Immature natural killer cell (primary cell): ENCODE results near the gene CRTC1. TPM values are rescaled to one million over a fixed set of nuclear protein-coding genes. Genes with fewer than 3 reads are reported as not detected.
A peak's percentile ranks its signal among the peaks of the same experiment; 100 is the strongest.
"Not testable (repeated sequence)": the region's sequence is repeated elsewhere in the genome, so short reads cannot be mapped to it uniquely, and the experiment has no call there.

Source experiments
- DNase-seq, 3 donors: peaks; one replicate each; pipeline ENCODE4 v3.0.0; 2022; ENCODE audit warnings: mixed read lengths in 1 of 3
- H3K27ac Mint-ChIP-seq, 6 donors: one replicate each; pipeline ENCODE4 v1.8.0; 2020; ENCODE audit warnings: mixed read lengths in 6 of 6, mild to moderate bottlenecking in 5 of 6, inconsistent platforms in 4 of 6, moderate library complexity in 3 of 6
- H3K27me3 Mint-ChIP-seq, 3 donors: one replicate each; pipeline ENCODE4 v1.8.0; 2020 to 2021; ENCODE audit warnings: low read depth in 3 of 3, mild to moderate bottlenecking in 3 of 3, mixed read lengths in 3 of 3, moderate library complexity in 3 of 3, inconsistent platforms in 1 of 3
- H3K36me3 Mint-ChIP-seq, 3 donors: one replicate each; pipeline ENCODE4 v1.8.0; 2020; ENCODE audit warnings: mixed read lengths in 3 of 3, inconsistent platforms in 2 of 3, mild to moderate bottlenecking in 2 of 3
- H3K4me1 Mint-ChIP-seq, 2 donors: one replicate each; pipeline ENCODE4 v1.8.0; 2020; ENCODE audit warnings: inconsistent platforms in 2 of 2, mild to moderate bottlenecking in 2 of 2, mixed read lengths in 2 of 2, moderate library complexity in 1 of 2
- H3K4me3 Mint-ChIP-seq, 5 donors: one replicate each; pipeline ENCODE4 v1.8.0; 2020; ENCODE audit warnings: mild to moderate bottlenecking in 5 of 5, mixed read lengths in 5 of 5, inconsistent platforms in 3 of 5, moderate library complexity in 3 of 5
- H3K9me3 Mint-ChIP-seq, 6 donors: one replicate each; pipeline ENCODE4 v1.8.0; 2020; ENCODE audit warnings: mild to moderate bottlenecking in 6 of 6, mixed read lengths in 6 of 6, inconsistent platforms in 4 of 6, moderate library complexity in 3 of 6
- polyA plus RNA-seq, 3 donors: library from polyadenylated mRNA; unstranded; fragments of 300-500 nt; fragmentation: Illumina TruSeq; gene quantifications; one replicate each; pipeline ENCODE4 v1.2.3, GENCODE V29; 2021

Gene CRTC1
- polyA plus RNA-seq, 3 donors from 2014 or later, result 0.50 to 1.1 (median 0.85) TPM

DNA sequence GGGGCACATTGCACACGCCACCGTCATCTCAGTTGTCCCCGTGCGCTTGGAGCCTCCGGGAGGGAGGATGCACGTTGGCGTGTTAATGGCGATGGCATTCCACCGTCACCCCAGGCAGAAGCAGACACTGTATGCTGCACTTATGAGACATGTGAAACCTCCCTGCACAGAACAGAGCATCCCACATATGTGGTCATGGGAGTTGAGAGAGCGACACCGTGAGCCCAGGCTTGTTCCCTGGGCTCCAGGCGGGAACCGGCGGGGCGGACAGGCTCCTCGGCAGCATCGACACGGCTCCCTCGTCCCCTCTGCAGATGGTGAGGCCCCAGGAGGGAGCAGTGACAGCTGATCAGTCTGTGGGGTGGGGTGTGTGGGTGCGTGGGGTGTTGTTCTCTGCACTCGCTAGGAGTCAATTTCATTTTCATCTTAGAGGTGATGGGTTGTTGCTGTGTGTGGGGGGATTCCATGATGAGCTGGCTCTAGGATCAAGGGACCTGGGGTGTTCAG, 40.4 kb downstream of the CRTC1 start:
- DNase-seq, result no peak
- peaks cover 9% of the 10 kb centered on the region in 2 donors for H3K4me1 Mint-ChIP-seq
- peak overlapping the region in 2 of 6 donors; percentile 46 to 65 for H3K27ac Mint-ChIP-seq
- no peaks in the 10 kb centered on the region for H3K36me3 Mint-ChIP-seq
- H3K27me3 Mint-ChIP-seq, result peaks cover 0 to 3% (median 2%) of the 10 kb centered on the region in 3 donors
- H3K9me3 Mint-ChIP-seq, result no peaks in the 10 kb centered on the region
- no peak overlapping the region for H3K4me3 Mint-ChIP-seq

DNA sequence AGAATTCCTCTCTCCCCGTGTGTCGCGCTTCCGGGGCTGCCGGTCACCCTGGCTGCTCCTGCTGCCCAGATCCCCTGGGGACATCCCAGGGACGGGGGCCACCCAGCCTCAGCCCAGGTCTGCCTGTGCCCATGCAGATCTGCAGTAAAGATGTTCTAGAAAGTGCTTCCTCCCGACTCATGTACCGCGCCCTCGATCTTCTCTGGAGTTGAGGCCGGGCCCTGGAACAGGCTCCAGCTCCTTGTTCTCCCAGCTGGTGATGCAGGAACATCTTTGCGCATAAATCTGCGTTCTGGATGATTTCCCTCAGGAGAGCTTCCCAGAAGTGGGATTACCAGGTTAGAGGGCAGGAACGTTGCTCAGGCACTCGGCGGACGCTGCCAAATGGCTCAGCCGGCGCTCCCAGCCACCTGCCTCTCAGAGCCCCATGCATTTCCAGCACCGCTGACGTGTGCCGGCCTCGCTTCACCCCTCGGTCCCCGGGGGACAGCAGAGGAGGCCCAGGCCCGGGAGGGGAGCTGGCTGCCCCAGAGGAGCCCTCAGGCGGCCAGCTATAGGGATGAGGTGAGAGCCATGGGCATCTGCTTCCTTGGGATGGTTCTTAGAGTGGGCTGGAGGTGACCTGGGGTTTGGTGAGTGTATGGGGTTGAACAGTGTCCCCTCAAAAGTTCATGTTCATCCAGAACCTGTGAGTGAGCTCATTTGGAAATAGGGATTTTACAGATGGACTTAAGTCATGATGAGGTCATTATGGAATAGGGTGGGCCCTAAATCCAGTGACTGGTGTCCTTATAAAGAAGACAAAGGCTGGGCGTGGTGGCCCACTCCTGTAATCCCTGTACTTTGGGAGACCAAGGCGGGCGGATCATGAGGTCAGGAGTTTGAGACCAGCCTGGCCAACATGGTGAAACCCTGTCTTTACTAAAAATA, 42.6 kb downstream of the CRTC1 start:
- Mint-ChIP-seq H3K27me3 (peaks cover 0 to 3% (median 2%) of the 10 kb centered on the region in 3 donors), H3K36me3 (no peaks in the 10 kb centered on the region), H3K4me1 (peaks cover 5 to 10% of the 10 kb centered on the region in 2 donors), H3K9me3 (no peaks in the 10 kb centered on the region), H3K4me3 (no peak overlapping the region), H3K27ac (peak overlapping the region in 1 of 6 donors; percentile 46)
- DNase-seq, result no peak

DNA sequence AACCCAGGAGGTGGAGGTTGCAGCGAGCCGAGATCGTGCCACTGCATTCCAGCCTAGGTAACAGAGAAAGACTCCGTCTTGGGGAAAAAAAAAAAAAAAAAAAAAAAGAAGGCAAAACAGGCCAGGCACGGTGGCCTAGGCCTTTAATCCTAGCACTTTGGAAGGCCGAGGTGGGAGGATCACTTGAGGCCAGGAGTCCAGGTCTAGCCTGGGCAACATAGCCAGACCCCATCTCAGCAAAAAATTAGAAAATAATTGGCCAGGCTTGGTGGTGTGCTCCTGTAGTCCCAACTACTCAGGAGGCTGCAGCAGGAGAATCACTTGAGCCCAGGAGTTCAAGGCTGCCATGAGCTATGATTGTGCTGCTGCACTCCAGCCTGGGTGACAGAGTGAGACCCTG, 43.4 kb downstream of the CRTC1 start:
- Mint-ChIP-seq H3K4me3 (no peak overlapping the region), H3K36me3 (no peaks in the 10 kb centered on the region), H3K9me3 (no peaks in the 10 kb centered on the region), H3K27me3 (peaks cover 0 to 3% (median 2%) of the 10 kb centered on the region in 3 donors), H3K27ac (no peak overlapping the region), H3K4me1 (peaks cover 8 to 14% of the 10 kb centered on the region in 2 donors)
- DNase-seq, result no peak

DNA sequence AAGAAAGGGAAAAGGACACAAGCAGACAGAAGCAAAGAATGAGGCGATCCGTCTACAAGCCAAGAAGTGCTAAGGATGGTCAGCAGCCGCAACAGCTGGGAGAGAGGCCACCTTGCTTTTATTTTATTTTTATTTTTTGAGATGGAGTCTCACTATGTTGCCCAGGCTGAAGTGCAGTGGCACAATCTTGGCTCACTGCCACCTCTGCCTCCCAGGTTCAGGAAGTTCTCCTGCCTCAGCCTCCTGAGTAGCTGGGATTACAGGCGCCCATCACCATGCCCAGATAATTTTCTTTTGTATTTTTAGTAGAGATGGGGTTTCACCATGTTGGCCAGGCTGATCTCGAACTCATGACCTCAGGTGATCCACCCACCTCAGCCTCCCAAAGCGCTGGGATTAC, 44.1 kb downstream of the CRTC1 start:
- H3K27me3 Mint-ChIP-seq, DNase-seq, H3K4me3 Mint-ChIP-seq, H3K27ac Mint-ChIP-seq, H3K9me3 Mint-ChIP-seq, H3K36me3 Mint-ChIP-seq: not testable (repeated sequence)
- peaks cover 10 to 14% of the 10 kb centered on the region in 2 donors for H3K4me1 Mint-ChIP-seq

DNA sequence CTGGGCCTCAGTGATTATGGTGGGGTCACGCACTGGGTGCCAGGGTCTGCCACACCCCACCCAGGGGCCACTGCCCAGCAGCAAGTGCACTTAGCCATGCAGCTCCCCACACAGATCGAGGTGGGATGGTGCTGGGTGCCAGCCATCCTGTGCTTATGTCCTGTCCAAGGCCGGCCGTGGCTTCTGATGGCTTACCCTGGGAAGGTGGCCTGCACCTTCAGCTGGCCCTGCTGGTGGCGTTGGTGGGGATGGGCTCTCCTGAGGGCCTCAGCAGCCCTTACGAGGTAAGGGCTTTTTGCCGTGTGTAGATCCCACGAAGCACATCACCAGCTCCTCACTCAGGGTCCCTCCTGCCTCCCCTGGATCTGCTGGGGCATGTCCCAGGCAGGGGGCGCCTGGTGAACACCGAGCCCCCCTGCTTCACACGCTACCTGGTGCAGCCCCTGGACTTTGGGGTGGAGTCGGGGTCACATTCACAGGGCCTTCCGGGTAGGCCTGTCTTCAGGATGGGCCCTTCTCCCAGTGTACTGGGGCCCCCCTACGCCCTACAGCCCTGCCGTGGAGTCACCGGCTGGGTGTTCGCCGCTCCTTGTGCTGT, 46.6 kb downstream of the CRTC1 start:
- no peaks in the 10 kb centered on the region for H3K36me3 Mint-ChIP-seq
- no peaks in the 10 kb centered on the region for H3K9me3 Mint-ChIP-seq
- H3K4me1 Mint-ChIP-seq, result peaks cover 5 to 7% of the 10 kb centered on the region in 2 donors
- H3K4me3 Mint-ChIP-seq, result no peak overlapping the region
- peaks cover 0 to 3% (median 3%) of the 10 kb centered on the region in 3 donors for H3K27me3 Mint-ChIP-seq
- no peak overlapping the region for H3K27ac Mint-ChIP-seq
- no peak for DNase-seq

DNA sequence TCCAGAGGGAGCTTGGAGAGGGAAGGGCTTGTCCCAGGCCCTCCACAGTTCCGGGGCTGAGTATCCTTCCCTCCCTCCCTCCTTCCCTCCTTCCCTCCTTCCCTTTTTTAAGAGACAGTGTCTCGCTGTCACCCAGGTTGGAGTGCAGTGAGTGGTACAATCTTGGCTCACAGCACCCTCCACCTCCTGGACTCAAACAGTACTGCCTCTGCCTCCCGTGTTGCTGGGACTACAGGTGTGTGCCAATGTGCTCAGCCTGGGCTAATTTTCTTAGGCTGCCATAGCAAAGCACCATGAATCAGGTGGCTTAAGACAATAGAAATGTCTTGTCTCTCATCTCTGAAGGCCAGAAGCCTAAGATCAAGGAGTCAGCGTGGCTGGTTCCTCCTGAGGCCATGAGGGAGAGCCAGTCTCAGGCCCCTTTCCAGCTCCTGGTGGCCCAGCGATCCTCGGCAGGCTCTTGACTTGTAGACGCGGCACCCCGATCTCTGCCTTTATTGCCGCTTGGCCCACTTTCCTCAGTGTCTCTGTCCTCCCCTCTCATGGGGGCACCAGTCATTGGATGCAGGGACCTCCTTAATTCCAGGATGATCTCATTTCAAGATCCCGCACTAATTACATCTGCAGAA, 47.5 kb downstream of the CRTC1 start:
- Mint-ChIP-seq H3K36me3 (no peaks in the 10 kb centered on the region), H3K9me3 (no peaks in the 10 kb centered on the region), H3K4me1 (peaks cover 5 to 7% of the 10 kb centered on the region in 2 donors), H3K27me3 (peaks cover 0 to 3% (median 1%) of the 10 kb centered on the region in 3 donors), H3K4me3 (no peak overlapping the region), H3K27ac (peak overlapping the region in 1 of 6 donors; percentile 34)
- DNase-seq, result no peak

DNA sequence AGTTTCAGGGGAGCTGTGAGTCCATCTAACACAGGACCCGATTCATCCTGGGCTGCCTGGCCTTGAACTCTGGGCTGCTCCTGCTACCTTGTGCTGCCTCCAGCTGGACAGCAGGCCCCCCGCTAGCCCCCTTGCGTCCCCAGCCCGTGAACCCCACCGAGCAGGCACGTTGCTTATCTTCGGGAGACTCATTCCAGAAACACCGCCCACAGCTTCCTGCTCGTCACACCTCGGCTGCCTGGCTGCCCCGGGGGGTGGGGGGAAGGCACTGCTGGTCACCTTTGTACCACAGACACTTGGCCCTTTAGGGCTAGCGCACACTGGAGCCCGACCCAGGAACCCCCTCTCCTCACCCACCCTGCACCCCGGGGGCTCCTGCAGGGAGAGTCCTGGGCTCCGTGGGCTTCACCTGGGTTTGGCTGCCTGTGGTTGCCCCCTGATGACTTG, 48.1 kb downstream of the CRTC1 start:
- Mint-ChIP-seq H3K4me1 (peaks cover 5 to 7% of the 10 kb centered on the region in 2 donors), H3K36me3 (no peaks in the 10 kb centered on the region), H3K27ac (no peak overlapping the region)

DNA sequence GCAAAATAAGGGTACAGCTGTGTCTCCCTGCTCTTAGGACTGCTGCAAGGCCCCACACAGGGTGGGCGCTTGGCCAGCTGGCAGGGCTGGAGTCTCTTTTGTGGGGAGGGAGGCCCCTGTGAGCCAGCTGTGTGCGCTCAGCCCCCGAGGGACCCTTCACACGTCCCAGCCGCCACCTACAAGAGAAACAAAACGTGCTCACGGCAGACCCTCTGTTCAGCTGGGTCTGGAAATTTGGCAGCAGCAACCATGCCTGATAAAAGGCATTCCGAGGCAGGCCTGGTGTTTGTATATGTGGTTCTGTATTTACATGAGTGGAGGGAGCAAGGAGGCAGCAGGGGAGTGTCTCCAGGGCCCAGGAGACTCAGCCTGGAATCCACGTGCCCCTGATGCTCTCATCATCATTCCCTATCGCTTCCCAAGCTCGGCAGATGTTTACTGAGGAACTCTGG, 49.7 kb downstream of the CRTC1 start:
- peak overlapping the region in 1 of 6 donors; percentile 81 for H3K27ac Mint-ChIP-seq

More for the DNA sequence above, 48.1 kb downstream of the CRTC1 start:
- H3K9me3 Mint-ChIP-seq, result no peaks in the 10 kb centered on the region
- no peak overlapping the region for H3K4me3 Mint-ChIP-seq
- no peak for DNase-seq
- peaks cover 0 to 1% (median 1%) of the 10 kb centered on the region in 3 donors for H3K27me3 Mint-ChIP-seq

DNA sequence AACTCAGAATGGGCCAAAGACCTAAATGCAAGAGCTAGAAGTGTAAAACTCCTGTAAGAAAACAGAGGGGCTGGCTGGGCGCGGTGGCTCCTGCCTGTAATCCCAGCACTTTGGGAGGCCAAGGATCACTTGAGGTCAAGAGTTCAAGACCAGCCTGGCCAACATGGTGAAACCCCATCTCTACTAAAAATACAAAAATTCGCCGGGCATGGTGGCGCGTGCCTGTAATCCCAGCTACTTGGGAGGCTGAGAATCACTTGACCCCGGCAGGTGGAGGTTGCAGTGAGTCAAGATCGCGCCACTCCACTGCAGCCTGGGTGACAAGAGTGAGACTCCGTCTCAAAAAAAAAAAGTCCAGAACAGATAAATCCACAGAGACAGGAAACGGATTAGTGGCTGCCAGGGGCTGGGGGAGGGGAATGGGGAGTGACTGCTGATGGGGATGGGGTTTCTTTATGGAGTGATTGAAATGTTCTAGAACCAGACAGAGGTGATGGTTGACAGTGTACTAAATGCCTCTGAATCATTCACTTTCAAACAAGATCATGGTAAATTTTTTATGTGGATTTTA, 50.4 kb downstream of the CRTC1 start:
- peak overlapping the region in 1 of 6 donors; percentile 81 for H3K27ac Mint-ChIP-seq
- H3K4me3 Mint-ChIP-seq, H3K9me3 Mint-ChIP-seq: not testable (repeated sequence)

More for the DNA sequence above, 49.7 kb downstream of the CRTC1 start:
- Mint-ChIP-seq H3K36me3 (no peaks in the 10 kb centered on the region), H3K9me3 (no peaks in the 10 kb centered on the region), H3K4me3 (no peak overlapping the region), H3K27me3 (peaks cover 0 to 1% (median 0%) of the 10 kb centered on the region in 3 donors), H3K4me1 (peaks cover 5 to 8% of the 10 kb centered on the region in 2 donors)
- no peak for DNase-seq

DNA sequence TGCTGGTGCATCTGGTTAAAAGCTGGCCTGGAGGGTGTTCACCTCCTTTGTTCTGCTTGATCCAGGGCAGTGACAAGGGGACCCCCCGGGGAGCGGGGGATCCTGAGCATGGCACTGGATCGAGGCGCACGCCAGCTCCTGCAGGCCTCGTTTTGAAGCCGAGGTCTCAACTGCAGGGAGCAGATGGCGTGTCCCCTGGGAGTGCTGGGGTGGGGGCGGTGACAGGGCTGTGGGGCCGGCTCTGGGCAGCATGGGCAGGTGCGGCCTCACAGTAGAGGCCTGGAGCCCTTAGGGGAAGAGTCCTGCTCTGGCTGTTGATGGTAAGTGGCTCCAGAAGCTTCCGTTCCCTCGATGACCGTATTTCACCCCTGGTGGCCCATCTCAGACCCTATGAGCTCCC, 51.8 kb downstream of the CRTC1 start:
- Mint-ChIP-seq H3K4me1 (peaks cover 5 to 8% of the 10 kb centered on the region in 2 donors), H3K4me3 (no peak overlapping the region), H3K27ac (no peak overlapping the region), H3K36me3 (no peaks in the 10 kb centered on the region), H3K27me3 (peaks cover 0 to 3% (median 0%) of the 10 kb centered on the region in 3 donors), H3K9me3 (no peaks in the 10 kb centered on the region)
- DNase-seq, result no peak

More for the DNA sequence above, 50.4 kb downstream of the CRTC1 start:
- DNase-seq, H3K27me3 Mint-ChIP-seq, H3K36me3 Mint-ChIP-seq, H3K4me1 Mint-ChIP-seq: not testable (repeated sequence)

DNA sequence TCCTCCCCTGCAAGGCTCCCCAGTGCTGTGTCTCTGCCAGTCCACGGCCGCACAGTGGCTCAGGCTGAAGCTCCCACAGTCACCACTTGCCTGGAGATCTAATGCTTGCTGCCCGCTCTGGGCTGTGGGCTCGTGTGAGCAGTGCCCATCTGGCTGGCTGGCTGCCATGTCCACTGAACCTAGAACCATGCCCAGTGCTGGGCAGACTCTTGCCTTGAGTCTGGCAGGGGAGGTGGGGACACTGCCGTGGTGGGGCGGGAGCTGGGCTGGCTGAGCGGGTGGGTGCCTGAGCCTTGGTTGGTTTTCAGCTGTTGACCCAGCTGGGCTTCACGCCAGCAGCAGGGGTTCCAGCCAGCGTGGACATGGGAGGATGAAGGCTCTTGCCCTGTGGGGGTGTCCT, 52.3 kb downstream of the CRTC1 start:
- Mint-ChIP-seq H3K27me3 (peaks cover 0 to 3% (median 0%) of the 10 kb centered on the region in 3 donors), H3K4me3 (no peak overlapping the region), H3K36me3 (no peaks in the 10 kb centered on the region), H3K27ac (no peak overlapping the region), H3K9me3 (no peaks in the 10 kb centered on the region), H3K4me1 (peaks cover 5 to 8% of the 10 kb centered on the region in 2 donors)
- no peak for DNase-seq

DNA sequence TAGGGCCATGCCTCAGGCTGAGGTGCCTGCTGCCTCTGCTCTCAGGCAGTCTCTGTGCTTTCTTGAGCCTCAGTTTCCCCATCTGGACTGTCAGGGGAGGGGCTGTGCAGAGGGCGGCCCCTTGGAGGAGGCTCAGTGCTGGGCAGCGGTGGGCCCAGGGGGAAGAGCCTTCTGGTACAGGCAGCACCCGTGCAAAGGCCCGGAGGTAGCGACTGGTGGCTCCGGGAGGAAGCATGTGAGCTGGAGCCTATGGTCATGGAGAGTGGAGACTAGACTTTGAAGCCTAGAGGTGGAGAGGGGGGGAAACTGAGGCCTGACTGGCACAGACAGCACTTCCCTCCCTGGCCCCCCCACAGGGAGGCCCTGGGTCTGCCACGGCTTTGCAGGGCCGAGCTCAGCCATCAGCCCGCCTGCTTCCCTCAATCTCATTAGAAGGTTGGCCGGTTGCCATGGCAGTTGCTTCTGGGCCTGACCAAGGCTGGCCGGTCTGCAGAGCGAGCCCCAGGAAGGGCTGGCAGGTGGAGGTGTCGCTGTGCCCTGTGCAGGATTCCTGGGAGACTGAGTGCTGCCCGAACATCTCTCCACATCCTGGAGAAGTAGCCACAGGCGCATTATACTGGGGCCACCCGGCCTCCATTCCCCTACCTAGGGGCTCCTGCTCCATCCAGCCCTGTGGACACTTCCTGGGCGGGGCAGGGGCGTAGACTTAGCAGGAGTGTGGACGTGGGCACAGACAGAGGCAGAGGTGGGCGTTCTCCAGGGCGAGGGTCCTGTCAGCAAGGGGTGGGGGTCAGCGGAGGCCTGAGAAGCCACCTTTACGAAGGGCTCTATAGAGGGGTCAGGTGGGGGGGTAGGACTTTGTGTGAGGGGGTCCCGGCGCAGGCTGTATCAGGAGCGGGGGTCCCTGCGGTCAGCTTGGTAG, 53.2 kb downstream of the CRTC1 start:
- H3K27ac Mint-ChIP-seq, result no peak overlapping the region
- DNase-seq, result no peak
- no peak overlapping the region for H3K4me3 Mint-ChIP-seq
- peaks cover 0 to 4% of the 10 kb centered on the region in 2 donors for H3K4me1 Mint-ChIP-seq
- no peaks in the 10 kb centered on the region for H3K9me3 Mint-ChIP-seq
- peaks cover 0 to 3% (median 0%) of the 10 kb centered on the region in 3 donors for H3K27me3 Mint-ChIP-seq
- no peaks in the 10 kb centered on the region for H3K36me3 Mint-ChIP-seq
